Liver (tissue), 9 donors: ENCODE results near the gene CGRRF1. TPM values are rescaled to one million over a fixed set of nuclear protein-coding genes. Genes with fewer than 3 reads are reported as not detected.

Experiments
- DNase-seq: peaks from one replicate; pipeline ENCODE4 v3.0.0-alpha.2; 2017; ENCODE audit warnings: low spot score
- H3K27ac ChIP-seq, 2 donors: one replicate each; pipeline ENCODE4 v1.7.0; 2013; ENCODE audit warnings: inconsistent platforms in 2 of 2, low read length in 2 of 2, control low read depth in 1 of 2, low read depth in 1 of 2, mild to moderate bottlenecking in 1 of 2
- H3K27me3 ChIP-seq, 4 donors: one replicate each; pipeline versions ENCODE4 v1.6.1 to v1.7.0; 2013; ENCODE audit warnings: low read length in 3 of 4, inconsistent platforms in 1 of 4, mild to moderate bottlenecking in 1 of 4, moderate library complexity in 1 of 4; ENCODE audit not compliant: control insufficient read depth in 4 of 4, insufficient read depth in 4 of 4
- H3K36me3 ChIP-seq, 4 donors: one replicate each; pipeline versions ENCODE4 v1.6.1 to v1.7.0; 2013; ENCODE audit warnings: low read length in 3 of 4, mild to moderate bottlenecking in 3 of 4, low read depth in 1 of 4, moderate library complexity in 1 of 4; ENCODE audit not compliant: control insufficient read depth in 4 of 4, insufficient read depth in 3 of 4
- H3K4me1 ChIP-seq, 4 donors: one replicate each; pipeline versions ENCODE4 v1.6.1 to v1.7.0; 2013; ENCODE audit warnings: low read length in 3 of 4, mild to moderate bottlenecking in 3 of 4, moderate library complexity in 1 of 4; ENCODE audit not compliant: control insufficient read depth in 4 of 4, insufficient read depth in 4 of 4
- H3K4me3 ChIP-seq, 3 donors: one replicate each; pipeline versions ENCODE4 v1.6.1 to v1.7.0; 2013; ENCODE audit warnings: low read length in 3 of 3, control low read depth in 1 of 3, low read depth in 1 of 3, mild to moderate bottlenecking in 1 of 3
- H3K9ac ChIP-seq, 2 donors: one replicate each; pipeline ENCODE4 v1.7.0; 2013; ENCODE audit warnings: low read length in 2 of 2, mild to moderate bottlenecking in 2 of 2, moderate library complexity in 2 of 2, control low read depth in 1 of 2, low read depth in 1 of 2
- H3K9me3 ChIP-seq, 4 donors: one replicate each; pipeline versions ENCODE4 v1.6.1 to v1.7.0; 2013; ENCODE audit warnings: low read length in 3 of 4; ENCODE audit not compliant: control insufficient read depth in 4 of 4
- ATF3 ChIP-seq: IDR thresholded peaks from 2 replicates; pipeline ENCODE4 v1.6.1; 2016; ENCODE audit warnings: antibody characterized with exemption
- CTCF ChIP-seq: fragments of 150-350 bp; IDR thresholded peaks from 2 replicates; pipeline ENCODE4 v1.5.1; 2017; ENCODE audit warnings: improper control_type of control experiment, low read depth, low read length; ENCODE audit not compliant: missing input control
- EGR1 ChIP-seq, 2 donors: IDR thresholded peaks; 2 replicates each; pipeline ENCODE4 v1.6.1; 2016 to 2018; ENCODE audit warnings: antibody characterized with exemption in 2 of 2, low read depth in 2 of 2
- FOXA1 ChIP-seq: IDR thresholded peaks from 2 replicates; pipeline ENCODE4 v1.6.1; 2016; ENCODE audit warnings: antibody characterized with exemption
- FOXA2 ChIP-seq: IDR thresholded peaks from 2 replicates; pipeline ENCODE4 v1.6.1; 2016; ENCODE audit warnings: antibody characterized with exemption
- GABPA ChIP-seq, 2 donors: IDR thresholded peaks in 1 of 2; conservative IDR thresholded peaks in 1 of 2; 2 replicates each; pipeline ENCODE4 v1.6.1; 2016; ENCODE audit warnings: antibody characterized with exemption in 2 of 2, mild to moderate bottlenecking in 1 of 2, moderate library complexity in 1 of 2
- HNF4A ChIP-seq, 2 donors: conservative IDR thresholded peaks; 2 replicates each; pipeline ENCODE4 v1.6.1; 2016; ENCODE audit warnings: antibody characterized with exemption in 2 of 2, mild to moderate bottlenecking in 2 of 2
- HNF4G ChIP-seq: IDR thresholded peaks from 2 replicates; pipeline ENCODE4 v1.6.1; 2016; ENCODE audit warnings: antibody characterized with exemption
- JUND ChIP-seq, 2 donors: IDR thresholded peaks; 2 replicates each; pipeline ENCODE4 v1.6.1; 2016; ENCODE audit warnings: antibody characterized with exemption in 2 of 2
- MAX ChIP-seq: IDR thresholded peaks from 2 replicates; pipeline ENCODE4 v1.6.1; 2016; ENCODE audit warnings: antibody characterized with exemption
- NR2F2 ChIP-seq: IDR thresholded peaks from 2 replicates; pipeline ENCODE4 v1.6.1; 2016; ENCODE audit warnings: antibody characterized with exemption
- RAD21 ChIP-seq, 2 donors: IDR thresholded peaks; 2 replicates each; pipeline ENCODE4 v1.6.1; 2016; ENCODE audit warnings: antibody characterized with exemption in 2 of 2, mild to moderate bottlenecking in 2 of 2
- REST ChIP-seq: IDR thresholded peaks from 2 replicates; pipeline ENCODE4 v1.6.1; 2016; ENCODE audit warnings: antibody characterized with exemption, mild to moderate bottlenecking
- RXRA ChIP-seq, 2 donors: IDR thresholded peaks; 2 replicates each; pipeline ENCODE4 v1.6.1; 2017 to 2018; ENCODE audit warnings: antibody characterized with exemption in 2 of 2, mild to moderate bottlenecking in 1 of 2
- SP1 ChIP-seq: IDR thresholded peaks from 2 replicates; pipeline ENCODE4 v1.6.1; 2018; ENCODE audit warnings: antibody characterized with exemption, mild to moderate bottlenecking
- TAF1 ChIP-seq: conservative IDR thresholded peaks from 2 replicates; pipeline ENCODE4 v1.6.1; 2016; ENCODE audit warnings: antibody characterized with exemption, mild to moderate bottlenecking
- YY1 ChIP-seq: IDR thresholded peaks from 2 replicates; pipeline ENCODE4 v1.6.1; 2016; ENCODE audit warnings: antibody characterized with exemption, mild to moderate bottlenecking
- ZBTB33 ChIP-seq: IDR thresholded peaks from 2 replicates; pipeline ENCODE4 v1.6.1; 2016; ENCODE audit warnings: antibody characterized with exemption
- WGBS: extraction: QIAGEN DNeasy Blood & Tissue Kit; methylation state at CpG from one replicate; pipeline ENCODE4 v1.1.7; 2013; 5-methylcytosine and 5-hydroxymethylcytosine counted together
- polyA plus RNA-seq, 2 donors: library from polyadenylated mRNA; stranded (reverse) in 1 of 2; unstranded in 1 of 2; fragments of 200-250 nt in 1 of 2; fragments of >200 nt in 1 of 2; fragmentation: Nextera tagmentation in 1 of 2; extraction: Ambion mirVana in 1 of 2; gene quantifications; one replicate each; pipeline versions ENCODE4 v1.2.1 to v1.2.3, GENCODE V29; 2013 to 2015
- total RNA-seq, 2 donors: library from RNA; depleted of rRNA; stranded (reverse); fragments of >200 nt; gene quantifications; one replicate each; pipeline ENCODE4 v1.2.3, GENCODE V29; 2014
- donor health status: healthy.
- donor health status: healthy.
- donor health status: healthy.
- donor health status: healthy.
- donor health status: healthy.

The CGRRF1 gene
- total RNA-seq, result 1 to 10 TPM; 4.9 to 5.2 TPM
- 10 to 100 TPM in 1 of 2 donors, 1 to 10 TPM in 1; 4.6 to 11.2 TPM for polyA plus RNA-seq

- peaks cover 0 to 16% (median 10%) of the 10 kb centered on the region in 4 donors for H3K4me1 ChIP-seq
- peak within 1 kb of the TSS; percentile 40 to 82 for H3K9ac ChIP-seq
- H3K27me3 ChIP-seq, result no peaks in the 10 kb centered on the region
- TF ChIP-seq EGR1 (IDR thresholded peaks at IDR 0.05; ENCODE audit: low read depth in 2 of 2) (peak in 1 of 2 donors; percentile 78), FOXA2 (peak; percentile 40), ATF3 (no peak), MAX (peak; percentile 40), SP1 (peak; percentile 86), RAD21 (IDR thresholded peaks at IDR 0.05) (peak; percentile 66 to 72), ZBTB33 (peak; percentile 97), TAF1 (no peak), CTCF (peak; percentile 62), JUND (IDR thresholded peaks at IDR 0.05) (peak in 1 of 2 donors; percentile 69), NR2F2 (no peak), YY1 (peak; percentile 94), GABPA (IDR thresholded peaks at IDR 0.05 in 1 of 2, conservative IDR thresholded peaks at IDR 0.05 in 1 of 2) (peak in 1 of 2 donors; percentile 58), RXRA (IDR thresholded peaks at IDR 0.05) (peak; percentile 44 to 61), REST (peak; percentile 81), HNF4A (conservative IDR thresholded peaks at IDR 0.05) (peak; percentile 71 to 73), HNF4G (no peak), FOXA1 (peak; percentile 56)
- H3K27ac ChIP-seq, result peak within 1 kb of the TSS; percentile 25 to 62
- no peaks in the 10 kb centered on the region for H3K9me3 ChIP-seq
- under 1% methylated on average over 66 of the region's 66 CpGs for WGBS
- peak; percentile 97 for DNase-seq
- H3K4me3 ChIP-seq, result peak within 1 kb of the TSS; percentile 79 to 98 (median 86)
- H3K36me3 ChIP-seq, result no peaks in the 10 kb centered on the region
Measured at GRCh38 chr14:54509546-54510501, at the start of gene CGRRF1. Gene CGRRF1 (plus strand): TSS chr14:54509906. CDS start chr14:54509960, 54 bp downstream.
